WTC11 (cell line): ENCODE measurements around the gene TMEM38B.

Experiments
- ARID4B ChIP-seq: sonication (generic); formaldehyde crosslinking; IDR thresholded peaks from 2 replicates; pipeline ENCODE4 v1.8.0; 2023; ENCODE audit warnings: missing genetic modification reagents, mild to moderate bottlenecking, borderline replicate concordance
- CBFB ChIP-seq: sonication (generic); formaldehyde crosslinking; IDR thresholded peaks from 2 replicates; pipeline ENCODE4 v1.8.1; 2022; ENCODE audit warnings: mild to moderate bottlenecking, low read depth, missing genetic modification reagents
- CTCF ChIP-seq: fragments of 200-600 bp; IDR thresholded peaks from 2 replicates; pipeline ENCODE4 v1.8.0; 2022; ENCODE audit warnings: antibody characterized with exemption
- FOXK1 ChIP-seq: sonication (generic); formaldehyde crosslinking; IDR thresholded peaks from 2 replicates; pipeline ENCODE4 v1.8.0; 2022; ENCODE audit warnings: mild to moderate bottlenecking, moderate library complexity, missing genetic modification reagents
- FOXP4 ChIP-seq: sonication (generic); formaldehyde crosslinking; IDR thresholded peaks from 2 replicates; pipeline ENCODE4 v1.8.0; 2022; ENCODE audit warnings: mild to moderate bottlenecking, missing genetic modification reagents
- JUN ChIP-seq: sonication (generic); formaldehyde crosslinking; IDR thresholded peaks from 2 replicates; pipeline ENCODE4 v1.8.0; 2023; ENCODE audit warnings: mild to moderate bottlenecking, missing genetic modification reagents
- KAT7 ChIP-seq: sonication (generic); formaldehyde crosslinking; IDR thresholded peaks from 2 replicates; pipeline ENCODE4 v1.8.1; 2023; ENCODE audit warnings: missing genetic modification reagents, mild to moderate bottlenecking, borderline replicate concordance
- MYBL2 ChIP-seq: sonication (generic); formaldehyde crosslinking; IDR thresholded peaks from 2 replicates; pipeline ENCODE4 v1.8.1; 2023; ENCODE audit warnings: mild to moderate bottlenecking, moderate library complexity, missing genetic modification reagents
- SP1 ChIP-seq: sonication (generic); formaldehyde crosslinking; conservative IDR thresholded peaks from 2 replicates; pipeline ENCODE4 v1.8.1; 2022; ENCODE audit warnings: missing genetic modification reagents
- TEAD4 ChIP-seq: sonication (generic); formaldehyde crosslinking; IDR thresholded peaks from 2 replicates; pipeline ENCODE4 v1.8.0; 2022; ENCODE audit warnings: mild to moderate bottlenecking, missing genetic modification reagents
- ZNF232 ChIP-seq: sonication (generic); formaldehyde crosslinking; IDR thresholded peaks from 2 replicates; pipeline ENCODE4 v1.8.0; 2022; ENCODE audit warnings: mild to moderate bottlenecking, missing genetic modification reagents
- ZNF263 ChIP-seq: sonication (generic); formaldehyde crosslinking; IDR thresholded peaks from 2 replicates; pipeline ENCODE4 v1.8.1; 2022; ENCODE audit warnings: low read depth, mild to moderate bottlenecking, moderate library complexity, missing genetic modification reagents

DNA sequence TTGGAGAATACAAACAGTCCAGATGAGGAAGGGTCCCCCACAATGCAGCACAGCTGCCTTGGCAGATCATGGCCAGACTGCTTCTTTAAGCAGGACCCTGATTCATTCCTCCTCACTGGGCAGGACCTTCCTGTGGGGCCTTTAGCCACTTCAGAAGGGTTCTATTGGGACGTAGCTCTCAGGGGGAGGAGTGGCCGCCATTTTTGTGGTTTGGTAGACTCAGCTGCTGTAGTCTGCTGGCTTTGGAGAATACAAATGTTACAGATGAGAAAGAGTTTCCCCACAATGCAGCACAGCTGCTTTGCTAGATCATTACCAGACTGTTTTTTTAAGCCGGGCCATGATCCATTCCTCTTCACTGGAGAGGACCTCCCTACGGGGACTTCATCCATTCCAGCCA, 57.4 kb downstream of the TMEM38B start:
- no peak for TF ChIP-seq ARID4B (CRISPR knock-in tag)
- TF ChIP-seq JUN (CRISPR knock-in tag), result no peak
- TF ChIP-seq CTCF, result no peak
- TF ChIP-seq TEAD4, result no peak
- TF ChIP-seq SP1 (CRISPR knock-in tag), result no peak
- no peak for TF ChIP-seq FOXP4 (CRISPR knock-in tag)
- TF ChIP-seq KAT7, result no peak
- TF ChIP-seq ZNF232 (CRISPR knock-in tag), result no peak
- no peak for TF ChIP-seq MYBL2
- no peak for TF ChIP-seq ZNF263 (CRISPR knock-in tag)
- no peak for TF ChIP-seq FOXK1 (CRISPR knock-in tag)
- TF ChIP-seq CBFB, result no peak
